Left lung (tissue), 10 donors: ENCODE data around the gene TSSK6. TPM values are rescaled to one million over a fixed set of nuclear protein-coding genes. Genes with fewer than 3 reads are reported as not detected.

ENCODE experiments used
- ATAC-seq: fragments of 200-7000 bp; cut with Tn5 transposase; one replicate; pipeline ENCODE4 v1.9.1; 2020; ENCODE audit warnings: moderate library complexity
- DNase-seq, 4 donors: peaks; one replicate each; pipeline ENCODE4 v3.0.0-alpha.2; 2013 to 2020
- H3K27ac ChIP-seq, 2 donors: fragments of 200-600 bp; sonication (generic) in 1 of 2; one replicate each; pipeline versions ENCODE4 v1.5.0 to v1.8.0; 2020 to 2021
- H3K27me3 ChIP-seq, 2 donors: fragments of 200-600 bp; sonication (generic) in 1 of 2; one replicate each; pipeline versions ENCODE4 v1.5.0 to v1.8.0; 2020 to 2021
- H3K36me3 ChIP-seq, 2 donors: fragments of 200-600 bp; sonication (generic) in 1 of 2; one replicate each; pipeline versions ENCODE4 v1.5.0 to v1.8.0; 2020 to 2021
- H3K4me1 ChIP-seq, 2 donors: fragments of 200-600 bp; one replicate each; pipeline ENCODE4 v1.8.0; 2021
- H3K4me3 ChIP-seq, 2 donors: fragments of 200-600 bp; sonication (generic) in 1 of 2; one replicate each; pipeline versions ENCODE4 v1.5.0 to v1.8.0; 2020 to 2021; ENCODE audit warnings: mild to moderate bottlenecking in 1 of 2
- H3K9me3 ChIP-seq, 2 donors: fragments of 200-600 bp; sonication (generic) in 1 of 2; one replicate each; pipeline versions ENCODE4 v1.5.0 to v1.8.0; 2020 to 2021
- intact Hi-C, 2 donors: fragments of 100-400 bp; cut with DNase I; formaldehyde crosslinking; loops; one replicate each; pipeline versions ENCODE4 v1.11.2 to v1.14.2; 2022
- polyA plus RNA-seq, 6 donors: library from polyadenylated mRNA; unstranded; fragments of 120-200 nt; gene quantifications; one replicate each; pipeline ENCODE4 v1.2.1, GENCODE V29; 2013; ENCODE audit not compliant: insufficient read length in 6 of 6
- total RNA-seq, 2 donors: library from RNA; stranded (reverse); fragmentation: NEBNext Ultra II Directional; extraction: Animal tissue kit (Norgen Biotek cat#: 25700); gene quantifications; one replicate each; pipeline ENCODE4 v1.2.1, GENCODE V29; 2021
- TF ChIP-seq, protein P1 (sequence below), 2 donors: fragments of 200-600 bp; sonication (generic) in 1 of 2; IDR thresholded peaks; one replicate each; pipeline versions ENCODE4 v1.5.0 to v1.8.0; 2021; ENCODE audit warnings: antibody characterized with exemption in 2 of 2
- donor health status: DM: no; HTN: yes; CAD: no.
- donor health status: DM: no; HTN: no; CAD: no.

The TSSK6 gene
- total and polyA plus RNA-seq, 8 donors = 0.67 to 1.4 (median 1.2) TPM

DNA sequence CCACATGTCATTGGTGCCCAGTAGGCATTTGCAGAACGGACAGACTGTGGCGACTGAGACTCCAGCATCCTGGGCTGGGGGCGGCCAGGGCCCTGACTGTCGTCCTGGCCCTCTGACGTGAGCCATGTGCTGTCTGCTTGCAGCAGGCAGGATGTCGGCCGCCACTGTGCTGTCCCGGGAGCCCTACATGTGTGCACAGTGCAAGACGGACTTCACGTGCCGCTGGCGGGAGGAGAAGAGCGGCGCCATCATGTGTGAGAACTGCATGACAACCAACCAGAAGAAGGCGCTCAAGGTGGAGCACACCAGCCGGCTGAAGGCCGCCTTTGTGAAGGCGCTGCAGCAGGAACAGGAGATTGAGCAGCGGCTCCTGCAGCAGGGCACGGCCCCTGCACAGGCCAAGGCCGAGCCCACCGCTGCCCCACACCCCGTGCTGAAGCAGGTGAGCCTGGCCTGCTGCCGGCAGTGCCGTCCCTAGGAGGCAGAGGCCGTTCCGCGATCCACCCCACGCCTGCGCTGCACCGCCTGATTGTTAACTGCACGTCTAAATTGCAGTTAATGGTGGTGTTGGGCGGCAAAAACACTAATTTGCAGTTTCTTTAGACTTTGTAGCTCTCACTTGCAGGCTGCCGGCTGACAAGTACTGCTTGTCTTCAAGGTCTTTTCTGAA lies 14.2 kb downstream of the TSSK6 start:
- TF ChIP-seq, protein P1, sequence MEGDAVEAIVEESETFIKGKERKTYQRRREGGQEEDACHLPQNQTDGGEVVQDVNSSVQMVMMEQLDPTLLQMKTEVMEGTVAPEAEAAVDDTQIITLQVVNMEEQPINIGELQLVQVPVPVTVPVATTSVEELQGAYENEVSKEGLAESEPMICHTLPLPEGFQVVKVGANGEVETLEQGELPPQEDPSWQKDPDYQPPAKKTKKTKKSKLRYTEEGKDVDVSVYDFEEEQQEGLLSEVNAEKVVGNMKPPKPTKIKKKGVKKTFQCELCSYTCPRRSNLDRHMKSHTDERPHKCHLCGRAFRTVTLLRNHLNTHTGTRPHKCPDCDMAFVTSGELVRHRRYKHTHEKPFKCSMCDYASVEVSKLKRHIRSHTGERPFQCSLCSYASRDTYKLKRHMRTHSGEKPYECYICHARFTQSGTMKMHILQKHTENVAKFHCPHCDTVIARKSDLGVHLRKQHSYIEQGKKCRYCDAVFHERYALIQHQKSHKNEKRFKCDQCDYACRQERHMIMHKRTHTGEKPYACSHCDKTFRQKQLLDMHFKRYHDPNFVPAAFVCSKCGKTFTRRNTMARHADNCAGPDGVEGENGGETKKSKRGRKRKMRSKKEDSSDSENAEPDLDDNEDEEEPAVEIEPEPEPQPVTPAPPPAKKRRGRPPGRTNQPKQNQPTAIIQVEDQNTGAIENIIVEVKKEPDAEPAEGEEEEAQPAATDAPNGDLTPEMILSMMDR (IDR thresholded peaks at IDR 0.05) = no peak
- ATAC-seq (no peak), DNase-seq (peak in 1 of 4 donors; percentile 67)
- peaks cover 0 to 100% of the 10 kb centered on the region in 2 donors for H3K36me3 ChIP-seq
- no peaks in the 10 kb centered on the region for H3K4me1 ChIP-seq
- H3K27ac ChIP-seq = no peak overlapping the region
- H3K9me3 ChIP-seq = no peaks in the 10 kb centered on the region
- H3K4me3 ChIP-seq = no peak overlapping the region
- H3K27me3 ChIP-seq = no peaks in the 10 kb centered on the region
- intact Hi-C loops = no loop called here

DNA sequence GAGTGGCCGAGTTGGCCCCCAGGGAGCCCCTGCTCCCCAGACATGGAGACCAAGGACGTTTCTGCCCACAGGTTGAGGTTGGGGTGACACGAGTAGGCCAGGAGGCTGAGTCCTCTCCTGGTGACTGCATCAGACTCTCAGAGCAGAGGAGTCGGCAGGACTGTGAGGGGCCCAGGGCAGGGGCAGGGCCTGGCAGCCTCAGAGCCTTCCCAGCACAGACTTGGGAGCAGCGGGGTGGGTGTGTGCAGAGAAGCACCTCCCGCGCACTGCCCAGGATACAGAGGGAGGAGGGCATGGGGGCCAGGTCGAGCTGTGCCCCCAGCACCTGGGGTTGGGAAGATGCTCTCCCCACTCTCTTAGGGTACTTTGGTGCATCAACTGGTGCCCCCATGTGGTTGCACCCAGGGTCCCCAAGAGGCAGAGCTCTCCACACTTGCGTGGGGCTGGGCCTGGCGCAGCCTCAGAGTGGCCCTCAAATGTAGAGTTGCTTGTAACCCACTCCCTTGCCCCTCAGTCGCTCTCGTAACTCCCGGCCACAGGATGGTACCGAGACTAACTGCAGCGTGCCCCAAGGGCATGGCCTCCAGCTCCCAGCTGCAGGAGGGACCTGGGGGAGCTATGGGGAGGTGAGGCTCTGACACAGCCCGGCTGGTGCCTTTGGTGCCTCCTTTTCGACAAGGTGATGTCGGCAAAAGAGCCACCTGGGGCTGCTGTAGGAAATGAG lies 15.9 kb downstream of the TSSK6 start:
- TF ChIP-seq, protein P1 (IDR thresholded peaks at IDR 0.05) = no peak
- H3K27me3 ChIP-seq = no peaks in the 10 kb centered on the region
- no peak overlapping the region for H3K4me3 ChIP-seq
- peaks cover 0 to 100% of the 10 kb centered on the region in 2 donors for H3K36me3 ChIP-seq
- no peak overlapping the region for H3K27ac ChIP-seq
- ATAC-seq = no peak
- H3K4me1 ChIP-seq = no peaks in the 10 kb centered on the region
- intact Hi-C loops = no loop called here
- no peak for DNase-seq
- no peaks in the 10 kb centered on the region for H3K9me3 ChIP-seq

DNA sequence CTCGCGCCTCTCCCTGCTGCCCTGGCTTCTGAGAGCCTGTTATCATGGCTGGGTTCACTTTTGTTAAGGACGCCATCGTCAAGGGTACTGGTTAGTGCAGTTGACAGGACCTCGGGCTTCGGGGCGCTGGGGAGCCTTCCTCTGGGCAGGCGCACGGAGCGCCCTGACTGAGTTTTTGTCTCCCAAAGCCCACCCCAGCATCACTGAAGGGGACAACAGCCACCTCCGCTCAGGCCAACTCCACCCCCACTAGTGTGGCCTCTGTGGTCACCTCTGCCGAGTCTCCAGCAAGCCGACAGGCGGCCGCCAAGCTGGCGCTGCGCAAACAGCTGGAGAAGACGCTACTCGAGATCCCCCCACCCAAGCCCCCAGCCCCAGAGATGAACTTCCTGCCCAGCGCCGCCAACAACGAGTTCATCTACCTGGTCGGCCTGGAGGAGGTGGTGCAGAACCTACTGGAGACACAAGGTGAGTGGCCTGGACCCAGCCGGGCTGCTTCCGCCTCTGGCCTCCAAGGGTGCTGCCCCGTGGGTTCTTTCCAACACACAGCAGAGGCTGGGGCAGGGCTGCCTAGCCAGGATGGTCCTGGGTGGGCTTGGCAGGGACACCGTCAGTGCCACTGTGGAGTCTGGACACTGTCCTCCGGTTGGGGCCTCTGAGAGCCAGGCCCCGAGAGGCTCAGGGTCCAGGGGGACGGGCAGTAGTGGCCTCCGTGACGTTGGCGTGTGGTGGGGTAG lies 16.9 kb downstream of the TSSK6 start:
- intact Hi-C loops = no loop called here
- Histone ChIP-seq H3K4me3 (no peak overlapping the region), H3K4me1 (no peaks in the 10 kb centered on the region), H3K27me3 (no peaks in the 10 kb centered on the region), H3K36me3 (peaks cover 0 to 100% of the 10 kb centered on the region in 2 donors), H3K9me3 (no peaks in the 10 kb centered on the region), H3K27ac (no peak overlapping the region)
- ATAC-seq (no peak), DNase-seq (peak in 1 of 4 donors; percentile 73)
- TF ChIP-seq, protein P1 (IDR thresholded peaks at IDR 0.05) = no peak

DNA sequence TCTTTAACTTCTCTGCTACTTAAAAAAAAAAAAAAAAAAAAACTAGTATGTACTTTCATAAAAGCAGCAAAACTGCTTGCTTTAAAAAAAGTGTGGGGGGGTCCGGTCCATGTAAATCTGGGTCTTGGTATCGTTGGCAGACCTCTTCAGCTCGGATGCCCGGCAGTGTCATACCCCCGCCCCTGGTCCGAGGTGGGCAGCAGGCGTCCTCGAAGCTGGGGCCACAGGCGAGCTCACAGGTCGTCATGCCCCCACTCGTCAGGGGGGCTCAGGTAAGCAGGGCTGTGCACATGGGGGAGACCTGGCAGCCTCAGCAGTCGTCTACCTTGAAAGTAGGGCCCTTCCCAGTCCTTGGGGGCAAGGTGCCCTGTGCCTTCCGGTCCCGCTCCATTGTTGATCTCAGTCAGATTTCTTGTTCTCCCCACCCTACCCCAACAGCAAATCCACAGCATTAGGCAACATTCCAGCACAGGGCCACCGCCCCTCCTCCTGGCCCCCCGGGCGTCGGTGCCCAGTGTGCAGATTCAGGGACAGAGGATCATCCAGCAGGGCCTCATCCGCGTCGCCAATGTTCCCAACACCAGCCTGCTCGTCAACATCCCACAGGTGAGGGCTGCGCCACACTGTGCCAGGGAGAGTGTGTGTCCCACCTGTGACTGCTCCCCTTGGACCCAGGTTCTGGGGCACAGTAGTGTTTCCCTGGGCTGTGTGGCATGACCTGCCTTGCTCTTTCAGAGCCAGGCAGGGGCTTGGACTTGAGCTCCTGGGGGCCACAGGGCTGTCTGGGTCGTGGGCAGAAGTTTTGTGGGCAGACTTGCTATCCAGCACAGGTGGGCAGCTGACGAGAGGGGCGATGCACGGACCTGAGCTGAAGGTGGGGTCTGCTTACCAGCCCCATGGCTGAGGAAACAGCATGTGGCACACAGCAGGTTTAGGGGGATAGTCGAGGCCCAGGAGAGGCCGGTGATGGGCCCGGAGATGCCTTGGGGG lies 19.4 kb downstream of the TSSK6 start:
- H3K27ac ChIP-seq = no peak overlapping the region
- no peak for ATAC-seq
- no peaks in the 10 kb centered on the region for H3K9me3 ChIP-seq
- peaks cover 0 to 2% of the 10 kb centered on the region in 2 donors for H3K4me1 ChIP-seq
- DNase-seq = no peak
- peaks cover 0 to 98% of the 10 kb centered on the region in 2 donors for H3K36me3 ChIP-seq
- intact Hi-C loops = no loop called here
- no peaks in the 10 kb centered on the region for H3K27me3 ChIP-seq
- H3K4me3 ChIP-seq = no peak overlapping the region
- TF ChIP-seq, protein P1 (IDR thresholded peaks at IDR 0.05) = no peak
